Uterus (tissue), 4 donors: Measurements from ENCODE around the gene EEF2K. TPM values are rescaled to one million over a fixed set of nuclear protein-coding genes. Genes with fewer than 3 reads are reported as not detected.

ENCODE experiments used
- DNase-seq, 2 donors: peaks; one replicate each; pipeline ENCODE4 v3.0.0-alpha.2; 2019 to 2020
- H3K27ac ChIP-seq, 2 donors: fragments of 200-600 bp; sonication (generic); 1 replicate in 1 of 2; 2 replicates in 1 of 2; pipeline ENCODE4 v1.5.1; 2016 to 2018
- H3K27me3 ChIP-seq, 2 donors: fragments of 200-600 bp; sonication (generic); one replicate each; pipeline ENCODE4 v1.5.1; 2018 to 2019; ENCODE audit warnings: control low read depth in 1 of 2
- H3K36me3 ChIP-seq, 2 donors: fragments of 200-600 bp; sonication (generic); one replicate each; pipeline ENCODE4 v1.5.1; 2019; ENCODE audit warnings: control low read depth in 1 of 2
- H3K4me1 ChIP-seq, 2 donors: fragments of 200-600 bp; sonication (generic); one replicate each; pipeline ENCODE4 v1.5.1; 2018 to 2019; ENCODE audit warnings: control low read depth in 1 of 2
- H3K4me3 ChIP-seq, 2 donors: fragments of 200-600 bp; sonication (generic); 1 replicate in 1 of 2; 2 replicates in 1 of 2; pipeline ENCODE4 v1.5.1; 2018 to 2019; ENCODE audit warnings: mild to moderate bottlenecking in 1 of 2
- H3K9me3 ChIP-seq, 2 donors: fragments of 200-600 bp; sonication (generic); one replicate each; pipeline ENCODE4 v1.5.1; 2019; ENCODE audit warnings: control low read depth in 1 of 2
- POLR2A ChIP-seq, 2 donors: fragments of 450-650 bp; IDR thresholded peaks; one replicate each; pipeline ENCODE4 v1.6.1; 2016; ENCODE audit warnings: antibody characterized with exemption in 2 of 2, mild to moderate bottlenecking in 1 of 2, moderate library complexity in 1 of 2
- intact Hi-C: fragments of 100-400 bp; cut with DNase I; formaldehyde crosslinking; loops from one replicate; pipeline ENCODE4 v1.15.1; 2023; ENCODE audit warnings: low total_unique reads
- total RNA-seq, 4 donors: library from RNA; depleted of rRNA in 3 of 4; stranded (reverse); fragments of >200 nt in 3 of 4; gene quantifications; one replicate each; pipeline versions ENCODE4 v1.1.0 to v1.2.4, GENCODE V29; 2014 to 2023
- TF ChIP-seq, protein P1 (sequence below), 4 experiments: fragments of 200-600 bp in 2 of 4; fragments of 450-650 bp in 2 of 4; sonication (generic) in 2 of 4; IDR thresholded peaks; one replicate each; pipeline ENCODE4 v1.5.1; 2016 to 2019; ENCODE audit warnings: antibody characterized with exemption in 4 of 4, mild to moderate bottlenecking in 2 of 4, moderate library complexity in 1 of 4
- donor health status: DM: yes; HTN: yes; CAD: no.

The EEF2K gene
- total RNA-seq, 4 donors from 2014 or later: 17.4 to 82.0 (median 35.5) TPM

DNA sequence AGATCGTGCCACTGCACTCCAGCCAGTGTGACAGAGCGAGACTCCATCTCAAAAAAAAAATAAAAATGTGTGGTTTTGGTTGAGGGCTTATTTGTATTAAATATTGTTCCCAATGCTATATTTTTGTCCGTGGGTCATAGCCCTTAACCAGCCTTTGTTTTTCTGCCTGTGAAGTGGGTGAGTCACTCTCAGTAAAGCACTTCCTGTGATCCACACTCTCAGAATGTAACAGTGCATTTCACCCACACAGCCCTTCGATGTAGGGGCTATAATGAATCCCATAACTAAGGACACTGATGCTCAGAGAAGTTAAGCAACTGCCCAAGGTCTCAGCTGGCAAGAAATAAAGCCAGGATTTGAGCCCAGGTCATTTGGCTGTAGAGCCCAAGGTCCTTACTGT is 56.4 kb downstream of the EEF2K start:
- Histone ChIP-seq H3K27me3 (no peaks in the 10 kb centered on the region), H3K27ac (no peak overlapping the region), H3K36me3 (no peaks in the 10 kb centered on the region), H3K4me1 (no peaks in the 10 kb centered on the region), H3K9me3 (no peaks in the 10 kb centered on the region), H3K4me3 (no peak overlapping the region)
- no peak for DNase-seq
- TF ChIP-seq POLR2A (IDR thresholded peaks at IDR 0.05): no peak
- TF ChIP-seq, protein P1, sequence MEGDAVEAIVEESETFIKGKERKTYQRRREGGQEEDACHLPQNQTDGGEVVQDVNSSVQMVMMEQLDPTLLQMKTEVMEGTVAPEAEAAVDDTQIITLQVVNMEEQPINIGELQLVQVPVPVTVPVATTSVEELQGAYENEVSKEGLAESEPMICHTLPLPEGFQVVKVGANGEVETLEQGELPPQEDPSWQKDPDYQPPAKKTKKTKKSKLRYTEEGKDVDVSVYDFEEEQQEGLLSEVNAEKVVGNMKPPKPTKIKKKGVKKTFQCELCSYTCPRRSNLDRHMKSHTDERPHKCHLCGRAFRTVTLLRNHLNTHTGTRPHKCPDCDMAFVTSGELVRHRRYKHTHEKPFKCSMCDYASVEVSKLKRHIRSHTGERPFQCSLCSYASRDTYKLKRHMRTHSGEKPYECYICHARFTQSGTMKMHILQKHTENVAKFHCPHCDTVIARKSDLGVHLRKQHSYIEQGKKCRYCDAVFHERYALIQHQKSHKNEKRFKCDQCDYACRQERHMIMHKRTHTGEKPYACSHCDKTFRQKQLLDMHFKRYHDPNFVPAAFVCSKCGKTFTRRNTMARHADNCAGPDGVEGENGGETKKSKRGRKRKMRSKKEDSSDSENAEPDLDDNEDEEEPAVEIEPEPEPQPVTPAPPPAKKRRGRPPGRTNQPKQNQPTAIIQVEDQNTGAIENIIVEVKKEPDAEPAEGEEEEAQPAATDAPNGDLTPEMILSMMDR (IDR thresholded peaks at IDR 0.05): no peak
- intact Hi-C loops: loop anchor here (10.0 kb wide), 1 partner anchor 152 kb away; no protein-coding TSS in a partner anchor

DNA sequence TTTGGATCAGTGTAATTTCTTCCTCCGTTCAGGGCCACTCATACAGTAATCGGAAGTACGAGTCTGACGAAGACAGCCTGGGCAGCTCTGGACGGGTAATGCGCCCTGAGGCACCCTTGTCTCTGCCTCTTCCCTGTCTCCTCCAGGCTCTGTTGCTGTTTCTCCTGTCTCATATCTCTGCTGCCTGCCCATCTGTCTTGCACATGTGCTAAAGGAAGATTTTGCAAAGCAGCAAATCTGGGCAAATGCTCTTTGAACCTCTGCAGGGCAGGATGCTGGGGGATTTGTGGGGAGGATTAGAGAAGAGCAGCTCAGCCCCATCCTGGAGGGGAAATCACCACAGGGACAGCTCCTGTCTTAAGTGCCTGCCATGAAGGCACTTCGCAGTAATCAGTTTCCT is 58.7 kb downstream of the EEF2K start:
- DNase-seq: no peak
- TF ChIP-seq, protein P1 (IDR thresholded peaks at IDR 0.05): no peak
- no peak for TF ChIP-seq POLR2A (IDR thresholded peaks at IDR 0.05)
- Histone ChIP-seq H3K27me3 (no peaks in the 10 kb centered on the region), H3K27ac (no peak overlapping the region), H3K4me3 (no peak overlapping the region), H3K9me3 (no peaks in the 10 kb centered on the region), H3K36me3 (no peaks in the 10 kb centered on the region), H3K4me1 (no peaks in the 10 kb centered on the region)
- intact Hi-C loops: loop anchor here (10.0 kb wide), 1 partner anchor 150 kb away; no protein-coding TSS in a partner anchor

DNA sequence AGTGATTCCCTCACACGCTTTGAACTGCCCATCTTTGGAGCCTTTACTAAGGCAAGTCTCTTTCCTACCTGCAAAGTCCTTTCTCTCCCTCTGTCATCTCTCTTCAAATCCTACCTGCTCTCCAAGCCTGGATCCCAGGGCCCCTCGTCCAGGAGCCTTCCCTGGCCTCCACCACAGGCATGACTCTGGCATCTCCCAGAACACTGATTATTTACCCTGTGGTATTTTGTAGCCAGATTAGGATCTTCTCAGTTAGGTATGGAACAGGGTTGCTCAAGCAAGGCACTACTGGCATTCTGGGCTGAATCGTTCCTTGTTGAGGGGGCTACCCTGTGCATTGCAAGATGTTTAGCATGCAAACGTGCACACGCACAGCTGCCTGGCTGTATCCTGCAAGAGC is 59.3 kb downstream of the EEF2K start:
- H3K36me3 ChIP-seq: no peaks in the 10 kb centered on the region
- H3K4me1 ChIP-seq: no peaks in the 10 kb centered on the region
- no peak for DNase-seq
- TF ChIP-seq POLR2A (IDR thresholded peaks at IDR 0.05): no peak
- no peak overlapping the region for H3K27ac ChIP-seq
- H3K9me3 ChIP-seq: no peaks in the 10 kb centered on the region
- intact Hi-C loops: loop anchor here (10.0 kb wide), 1 partner anchor 149 kb away; no protein-coding TSS in a partner anchor
- no peaks in the 10 kb centered on the region for H3K27me3 ChIP-seq
- H3K4me3 ChIP-seq: no peak overlapping the region

DNA sequence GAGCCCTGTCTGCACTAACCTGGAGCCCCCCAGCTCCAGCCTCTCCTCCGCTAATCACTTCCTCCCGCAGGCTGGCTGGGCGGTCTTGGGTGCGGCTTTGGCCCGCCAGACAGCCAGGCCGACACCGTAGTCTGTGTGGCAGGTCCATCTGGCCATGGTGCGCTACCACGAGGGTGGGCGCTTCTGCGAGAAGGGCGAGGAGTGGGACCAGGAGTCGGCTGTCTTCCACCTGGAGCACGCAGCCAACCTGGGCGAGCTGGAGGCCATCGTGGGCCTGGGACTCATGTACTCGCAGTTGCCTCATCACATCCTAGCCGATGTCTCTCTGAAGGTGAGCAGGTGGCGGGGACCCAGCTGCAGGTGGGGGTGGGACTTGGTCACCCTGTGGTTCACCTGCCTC is 60.5 kb downstream of the EEF2K start:
- no peaks in the 10 kb centered on the region for H3K27me3 ChIP-seq
- no peak for TF ChIP-seq POLR2A (IDR thresholded peaks at IDR 0.05)
- TF ChIP-seq, protein P1 (IDR thresholded peaks at IDR 0.05): no peak
- no peak overlapping the region for H3K27ac ChIP-seq
- no peaks in the 10 kb centered on the region for H3K36me3 ChIP-seq
- intact Hi-C loops: loop anchor here (10.0 kb wide), 1 partner anchor 148 kb away; no protein-coding TSS in a partner anchor
- DNase-seq: no peak
- no peak overlapping the region for H3K4me3 ChIP-seq
- H3K4me1 ChIP-seq: no peaks in the 10 kb centered on the region
- H3K9me3 ChIP-seq: no peaks in the 10 kb centered on the region

DNA sequence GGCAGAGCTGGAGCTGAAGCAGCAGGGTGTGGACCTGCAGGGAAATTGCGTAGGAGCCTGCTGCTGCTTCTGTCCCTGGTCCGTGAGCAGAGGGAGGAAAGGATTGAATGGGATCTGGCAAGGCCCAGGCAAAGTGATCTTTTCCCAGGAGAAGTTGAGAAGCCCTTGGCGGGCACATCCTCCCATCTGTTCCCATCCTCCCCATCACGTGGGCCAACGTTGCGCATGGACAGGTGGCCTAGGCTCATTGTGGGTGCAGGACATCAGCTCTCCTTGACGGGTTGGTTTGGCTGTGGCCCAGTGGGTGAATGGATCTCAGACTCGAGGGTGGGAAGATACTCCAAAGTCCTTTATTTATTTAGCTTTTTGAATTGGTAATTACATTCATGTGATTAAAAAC is 61.7 kb downstream of the EEF2K start:
- H3K9me3 ChIP-seq: no peaks in the 10 kb centered on the region

More for the DNA sequence above, 61.7 kb downstream of the EEF2K start:
- intact Hi-C loops: loop anchor here (10.0 kb wide), 1 partner anchor 147 kb away; no protein-coding TSS in a partner anchor
- TF ChIP-seq, protein P1 (IDR thresholded peaks at IDR 0.05): no peak
- TF ChIP-seq POLR2A (IDR thresholded peaks at IDR 0.05): no peak
- H3K36me3 ChIP-seq: no peaks in the 10 kb centered on the region
- DNase-seq: no peak
- no peak overlapping the region for H3K4me3 ChIP-seq
- H3K27ac ChIP-seq: no peak overlapping the region
- no peaks in the 10 kb centered on the region for H3K27me3 ChIP-seq
- H3K4me1 ChIP-seq: no peaks in the 10 kb centered on the region
